ENCODE results near the gene GSTK1.
"Not testable (repeated sequence)": the region's sequence is repeated elsewhere in the genome, so short reads cannot be mapped to it uniquely, and the experiment has no call there.

GSTK1 gene

GRCh38 chr7:143279186-143280098 lies 16.2 kb downstream of the GSTK1 start:
- no peak for DNase-seq

- DNase-seq = no peak
These were observed 16.9 kb downstream of the GSTK1 start for GRCh38 chr7:143280160-143280559.

DNA sequence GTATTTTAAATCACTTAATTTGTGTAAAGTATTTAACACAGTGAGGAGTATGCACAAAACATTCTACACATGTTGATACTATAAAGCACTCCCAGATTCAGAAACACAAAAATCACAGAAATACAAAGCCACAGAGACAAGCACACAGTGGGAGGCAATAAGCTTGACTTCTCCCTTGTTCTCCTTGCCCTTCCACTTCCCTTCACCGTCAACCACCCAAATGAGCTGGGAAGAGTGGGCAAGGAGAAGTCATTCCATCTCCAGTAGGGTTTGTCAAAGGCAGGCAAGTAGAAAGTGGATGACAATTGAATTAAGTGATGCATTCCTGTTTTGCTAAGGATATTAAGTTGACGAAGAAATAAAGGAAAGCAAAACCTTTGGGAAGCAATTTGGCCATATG lies 17.3 kb downstream of the GSTK1 start:
- DNase-seq = no peak

- DNase-seq = no peak
These were observed 18.3 kb downstream of the GSTK1 start for GRCh38 chr7:143281529-143281928.

DNA sequence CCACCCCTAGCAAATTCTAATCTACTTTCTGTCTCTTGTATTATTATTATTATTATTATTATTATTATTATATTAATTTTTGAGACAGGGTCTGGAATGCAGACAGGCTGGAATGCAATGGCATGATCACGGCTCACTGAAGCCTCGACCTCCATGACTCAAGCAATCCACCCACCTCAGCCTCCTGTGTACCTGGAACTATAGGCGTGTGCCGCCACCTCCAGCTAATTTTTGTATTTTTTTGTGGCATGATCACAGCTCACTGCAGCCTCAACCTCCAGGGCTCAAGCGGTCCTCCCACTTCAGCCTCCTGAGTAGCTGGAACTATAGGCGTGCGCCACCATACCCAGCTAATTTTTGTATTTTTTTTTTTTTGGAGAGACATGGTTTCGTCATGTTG lies 18.9 kb downstream of the GSTK1 start:
- DNase-seq = no peak

DNA sequence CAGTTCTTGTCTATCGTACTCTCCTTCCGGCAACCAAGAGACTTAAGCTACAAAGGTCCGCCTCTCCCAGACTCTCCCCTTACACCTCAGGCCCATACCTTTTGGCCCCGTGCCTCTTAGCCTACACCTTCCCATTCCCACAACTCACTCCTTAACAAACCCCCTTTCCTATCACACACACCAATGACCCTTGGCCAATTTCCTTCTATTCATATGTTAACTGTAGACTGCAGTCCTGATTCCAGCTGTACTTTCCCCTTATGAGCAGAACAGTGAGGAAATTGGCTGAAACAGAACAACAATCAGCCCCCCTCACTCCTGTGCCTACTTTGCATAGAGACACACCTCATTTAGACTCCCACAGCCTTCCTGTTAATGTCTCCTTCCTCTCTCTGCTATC lies 20.1 kb downstream of the GSTK1 start:
- DNase-seq = no peak

DNA sequence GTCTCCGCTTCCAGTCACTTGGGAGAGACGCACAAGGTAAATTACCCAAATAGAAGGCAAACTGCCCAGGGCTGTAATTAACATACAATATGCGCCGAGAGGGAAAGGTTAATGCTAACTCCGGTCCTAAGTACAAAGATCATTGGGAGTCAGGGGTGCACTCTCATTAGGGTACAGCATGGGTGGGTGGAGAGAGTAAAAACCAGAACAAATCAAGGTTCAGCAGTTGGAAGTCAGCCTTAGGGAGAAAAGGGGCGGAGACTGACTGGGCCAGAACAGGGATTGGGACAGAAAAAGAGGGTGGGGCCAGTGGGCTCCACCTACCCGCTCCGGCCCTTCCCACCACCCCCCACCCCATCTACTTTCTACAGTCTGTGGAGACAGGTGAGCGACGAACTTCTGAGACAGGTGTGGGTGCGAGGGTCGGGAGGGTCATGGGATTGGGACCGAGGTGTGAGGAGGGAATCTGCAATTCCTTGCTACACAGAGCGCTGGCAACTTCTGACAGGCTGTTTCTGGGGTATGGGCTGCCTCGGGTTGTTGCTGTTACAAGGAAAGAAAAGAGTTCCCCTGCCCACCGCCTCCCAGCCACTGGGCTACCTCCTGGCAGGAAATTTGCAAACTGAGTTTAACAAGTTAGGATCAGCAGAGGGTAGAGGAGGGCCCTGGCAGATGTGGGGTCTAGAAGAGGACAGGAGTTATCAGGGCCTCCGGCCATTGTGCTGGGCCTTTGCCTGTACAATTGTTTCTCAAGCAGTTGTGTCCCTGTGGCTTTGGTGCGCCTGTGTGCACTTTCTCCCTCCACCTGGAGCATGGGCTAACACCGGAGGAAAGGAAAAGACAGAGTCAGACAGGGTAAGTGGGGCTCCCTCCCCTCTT lies 21.6 kb downstream of the GSTK1 start, which contains the start of gene TMEM139:
TMEM139 (plus strand) TSS at position 368 of the 879 bp plus-strand sequence. CDS start 1,000 bp downstream, outside the sequence.
- DNase-seq = no peak

DNA sequence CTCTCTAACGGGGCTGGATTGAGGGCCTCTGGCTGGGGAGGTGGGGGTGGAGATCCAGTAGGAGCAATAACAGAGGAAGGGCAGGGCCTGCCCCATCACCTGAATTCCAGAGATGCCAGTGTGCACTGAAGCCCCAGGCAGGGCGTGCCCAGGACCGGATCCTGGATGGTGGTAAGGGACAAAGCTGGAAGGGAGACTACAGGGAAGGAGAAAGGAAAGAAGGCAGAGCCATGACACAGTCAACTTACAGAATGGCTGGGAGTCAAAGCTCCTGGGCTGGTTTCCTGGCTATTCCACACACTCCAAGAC lies 22.2 kb downstream of the GSTK1 start:
- DNase-seq = no peak

DNA sequence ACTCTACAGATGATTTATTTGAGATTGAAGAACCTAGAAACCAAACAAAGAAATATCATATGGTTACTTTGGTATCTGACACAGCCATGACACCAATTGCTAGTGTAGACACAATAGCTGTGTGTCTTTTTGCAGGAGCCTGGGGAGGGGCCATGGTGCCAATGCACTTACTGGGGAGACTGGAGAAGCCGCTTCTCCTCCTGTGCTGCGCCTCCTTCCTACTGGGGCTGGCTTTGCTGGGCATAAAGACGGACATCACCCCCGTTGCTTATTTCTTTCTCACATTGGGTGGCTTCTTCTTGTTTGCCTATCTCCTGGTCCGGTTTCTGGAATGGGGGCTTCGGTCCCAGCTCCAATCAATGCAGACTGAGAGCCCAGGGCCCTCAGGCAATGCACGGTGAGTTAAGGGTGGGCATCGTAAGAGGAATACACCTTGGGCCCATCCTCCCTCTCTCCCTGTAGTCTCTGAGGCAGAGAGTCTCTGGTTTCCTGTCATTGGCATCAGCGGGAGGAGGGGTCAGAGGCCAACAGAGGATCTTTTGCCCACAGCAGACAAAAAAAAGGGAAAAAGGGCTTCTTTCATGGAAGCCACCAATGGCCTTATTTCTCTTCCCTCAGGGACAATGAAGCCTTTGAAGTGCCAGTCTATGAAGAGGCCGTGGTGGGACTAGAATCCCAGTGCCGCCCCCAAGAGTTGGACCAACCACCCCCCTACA lies 22.7 kb downstream of the GSTK1 start:
- no peak for DNase-seq

DNA sequence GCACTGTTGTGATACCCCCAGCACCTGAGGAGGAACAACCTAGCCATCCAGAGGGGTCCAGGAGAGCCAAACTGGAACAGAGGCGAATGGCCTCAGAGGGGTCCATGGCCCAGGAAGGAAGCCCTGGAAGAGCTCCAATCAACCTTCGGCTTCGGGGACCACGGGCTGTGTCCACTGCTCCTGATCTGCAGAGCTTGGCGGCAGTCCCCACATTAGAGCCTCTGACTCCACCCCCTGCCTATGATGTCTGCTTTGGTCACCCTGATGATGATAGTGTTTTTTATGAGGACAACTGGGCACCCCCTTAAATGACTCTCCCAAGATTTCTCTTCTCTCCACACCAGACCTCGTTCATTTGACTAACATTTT lies 23.3 kb downstream of the GSTK1 start:
- no peak for DNase-seq

DNA sequence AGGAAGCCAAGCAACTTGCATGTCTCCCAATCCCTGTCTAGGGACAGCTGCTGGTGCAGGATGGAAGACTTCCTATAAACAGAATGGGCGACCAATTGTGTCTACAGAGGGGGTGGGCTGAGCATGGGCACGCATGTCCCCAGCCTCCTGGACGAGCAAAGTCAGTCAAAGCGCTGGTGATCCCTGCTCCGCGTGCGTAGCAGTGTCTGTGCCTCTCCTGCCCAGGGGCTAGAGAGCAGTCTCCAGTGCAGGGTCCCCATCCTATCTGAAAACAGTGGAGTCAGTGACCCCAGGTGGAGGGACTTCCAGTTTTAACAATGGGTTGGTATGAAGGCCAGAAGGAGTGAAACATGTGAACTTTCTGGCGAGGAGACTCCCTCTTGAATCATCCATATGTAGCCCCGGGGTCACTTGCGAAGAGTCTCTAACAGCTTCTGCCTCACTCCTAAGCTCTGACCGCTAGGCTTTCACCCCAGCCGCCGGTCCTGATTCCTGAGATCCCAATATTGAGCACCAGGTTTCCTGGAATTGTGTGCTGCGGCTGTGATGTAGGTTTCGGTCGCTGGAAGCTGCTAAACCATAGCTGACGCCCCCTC lies 24.2 kb downstream of the GSTK1 start:
- no peak for DNase-seq

DNA sequence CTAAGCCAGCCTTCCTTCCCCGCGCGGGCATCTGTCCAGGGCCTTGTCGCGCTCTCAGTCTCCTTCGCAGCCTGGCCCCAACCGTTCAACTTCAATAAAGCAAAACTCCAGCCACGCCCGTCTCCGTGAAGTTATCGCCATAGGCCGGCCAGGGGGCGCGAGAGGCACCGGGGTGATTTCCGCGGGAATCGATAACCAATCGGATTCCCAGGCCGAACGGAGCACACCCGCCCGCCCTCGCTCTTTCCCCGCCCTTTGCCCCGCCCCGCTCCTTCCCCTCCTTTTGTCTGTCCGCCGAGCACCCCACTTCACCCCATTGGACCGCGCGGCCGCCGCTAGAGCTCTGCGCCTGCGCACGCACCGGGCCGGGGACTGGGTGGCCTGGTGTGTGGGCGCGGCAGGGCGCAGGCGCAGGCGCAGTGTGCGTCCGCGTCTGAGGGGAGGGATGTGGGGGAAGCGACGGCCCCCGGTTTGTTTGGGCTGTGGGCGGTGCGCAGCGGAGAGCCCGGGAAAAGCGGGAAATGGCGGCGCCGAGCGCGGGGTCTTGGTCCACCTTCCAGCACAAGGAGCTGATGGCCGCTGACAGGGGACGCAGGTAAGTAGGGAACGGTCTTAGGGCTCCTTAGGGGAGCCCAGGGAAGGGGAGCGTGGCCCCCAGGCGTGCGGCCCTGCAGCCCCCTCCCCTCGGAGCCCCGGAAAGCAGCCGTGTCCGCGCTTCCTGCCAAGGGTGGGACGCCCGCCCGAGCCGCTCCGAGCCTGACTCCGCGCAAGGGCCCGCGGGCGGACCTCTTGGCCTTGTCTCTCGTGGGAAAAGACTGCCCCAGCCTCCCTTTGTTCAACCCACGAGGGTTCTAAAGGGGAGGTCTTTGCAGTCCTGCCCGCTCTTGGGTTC lies 24.9 kb downstream of the GSTK1 start, which contains the start of gene CASP2:
CASP2 (plus strand) TSS at position 417 of the 892 bp plus-strand sequence; CDS start at position 522, 105 bp downstream.
- peak; percentile 98 to 99 for DNase-seq

DNA sequence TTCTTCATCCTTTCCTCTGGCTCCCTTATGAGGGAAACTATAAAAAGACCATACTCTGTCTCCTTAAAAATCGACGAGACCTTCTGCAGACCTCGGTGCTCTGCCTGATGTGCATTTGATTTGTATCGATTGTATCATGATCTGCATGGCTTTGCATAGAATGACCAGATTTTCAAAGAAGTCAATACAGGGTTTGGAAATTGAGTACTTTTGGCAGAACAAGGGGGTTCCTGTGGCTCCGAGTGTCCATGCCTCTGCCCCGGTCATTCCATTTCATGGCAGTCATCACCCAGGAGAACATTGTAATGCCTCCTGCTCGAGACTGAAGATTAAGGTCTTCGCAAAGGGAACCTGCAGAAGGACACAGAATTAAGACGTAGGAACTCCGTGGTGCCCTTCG lies 25.6 kb downstream of the GSTK1 start:
- no peak for DNase-seq

DNA sequence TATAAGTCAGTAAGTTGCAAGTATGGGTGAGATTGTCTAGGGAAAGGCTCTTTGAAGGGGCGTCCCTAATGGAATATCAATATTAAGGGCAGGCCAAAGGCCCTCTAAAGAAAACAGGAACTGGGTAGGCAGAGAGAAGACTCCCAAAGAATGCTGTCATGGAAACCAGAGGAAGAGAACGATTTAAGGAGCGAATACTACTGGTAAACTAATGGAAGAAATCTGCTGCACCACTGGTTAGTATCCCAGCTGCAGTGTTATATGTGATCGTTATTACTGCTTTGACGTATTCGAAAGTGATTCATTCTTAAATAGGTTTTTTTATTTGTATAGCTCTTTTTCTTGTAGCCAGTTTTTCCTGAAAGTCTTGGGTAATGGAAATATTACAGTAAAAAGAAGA lies 26.2 kb downstream of the GSTK1 start:
- no peak for DNase-seq

DNA sequence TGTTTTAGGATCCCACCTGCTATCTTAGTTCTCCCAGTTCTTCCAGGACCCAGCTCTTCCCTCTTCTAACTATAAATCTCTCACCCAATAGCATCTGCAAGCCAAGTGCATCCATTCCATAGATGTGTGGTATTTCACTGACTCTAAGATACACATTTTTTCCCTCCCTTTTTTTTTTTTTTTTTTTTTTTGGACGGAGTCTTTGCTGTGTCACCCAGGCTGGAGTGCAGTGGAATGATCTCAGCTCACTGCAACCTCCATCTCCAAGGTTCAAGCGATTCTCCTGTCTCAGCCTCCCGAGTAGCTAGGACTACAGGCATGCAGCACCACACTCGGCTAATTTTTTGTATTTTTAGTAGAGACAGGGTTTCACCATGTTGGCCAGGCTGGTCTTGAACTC lies 26.6 kb downstream of the GSTK1 start:
- not testable (repeated sequence) for DNase-seq

DNA sequence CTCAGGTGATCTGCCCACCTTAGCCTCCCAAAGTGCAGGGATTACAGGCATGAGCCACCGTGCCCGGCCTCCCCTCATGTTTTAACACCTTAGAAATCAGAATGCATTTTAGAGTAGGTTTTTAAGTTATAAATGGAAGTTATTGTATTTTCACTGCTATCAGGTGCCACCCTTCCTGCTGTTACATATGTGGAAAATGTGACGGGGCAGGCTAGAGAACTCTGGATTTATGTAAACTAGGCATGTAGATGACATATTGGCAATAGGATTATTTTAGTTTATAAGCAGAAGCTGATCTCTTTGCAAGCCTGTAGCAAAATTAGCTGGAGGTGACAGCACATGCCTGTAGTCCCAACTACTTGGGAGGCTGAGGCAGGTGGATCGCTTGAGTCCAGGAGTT lies 27.1 kb downstream of the GSTK1 start:
- DNase-seq = no peak

DNA sequence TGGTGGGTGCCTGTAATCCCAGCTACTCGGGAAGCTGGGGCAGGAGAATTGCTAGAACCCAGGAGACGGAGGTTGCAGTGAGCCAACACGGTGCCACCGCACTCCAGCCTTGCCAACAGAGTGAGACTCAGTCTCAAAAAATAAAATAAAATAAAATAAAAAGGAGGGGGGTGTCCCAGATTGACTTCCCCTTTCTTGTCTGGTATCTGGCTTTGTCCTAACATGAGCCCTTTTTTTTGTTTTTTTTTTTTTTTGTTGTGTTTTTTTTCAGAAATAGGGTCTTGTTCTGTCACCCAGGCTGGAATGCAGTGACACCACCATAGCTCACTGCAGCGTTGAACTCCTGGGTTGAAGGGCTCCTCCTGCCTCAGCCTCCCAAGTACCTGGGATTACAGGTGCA lies 29.6 kb downstream of the GSTK1 start:
- DNase-seq = no peak

GRCh38 chr7:143295870-143296269 lies 32.6 kb downstream of the GSTK1 start:
- DNase-seq = no peak

- DNase-seq = no peak
These were observed 33.4 kb downstream of the GSTK1 start for GRCh38 chr7:143296686-143297085.

DNA sequence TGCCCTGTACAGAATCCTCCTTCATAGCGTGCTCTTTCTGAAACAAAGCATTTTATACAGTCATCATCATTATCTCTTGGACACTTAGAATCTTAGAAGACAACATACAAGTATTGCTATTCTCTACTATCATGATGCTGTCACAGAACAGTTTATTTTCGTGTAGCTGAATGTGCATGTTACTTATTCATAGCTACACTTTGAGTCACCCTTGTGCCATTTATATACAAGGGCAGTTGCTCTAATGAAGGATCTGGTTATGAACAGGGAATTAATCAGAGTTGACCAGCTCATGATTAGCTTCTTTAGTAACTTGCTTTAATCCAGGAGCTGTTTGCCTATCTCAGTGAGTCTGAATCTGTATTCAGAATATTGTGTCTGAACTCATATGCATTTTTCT lies 36.1 kb downstream of the GSTK1 start:
- DNase-seq = no peak

- DNase-seq = peak; percentile 59 to 73
These were observed 36.6 kb downstream of the GSTK1 start for GRCh38 chr7:143299840-143300239.
